Liver (tissue), 3 donors: ENCODE results near the gene P2RY12.

Experiments
- CTCF ChIP-seq: fragments of 150-350 bp; IDR thresholded peaks from 2 replicates; pipeline ENCODE4 v1.5.1; 2017; ENCODE audit warnings: improper control_type of control experiment, low read depth, low read length; ENCODE audit not compliant: missing input control
- HNF4G ChIP-seq: IDR thresholded peaks from 2 replicates; pipeline ENCODE4 v1.6.1; 2016; ENCODE audit warnings: antibody characterized with exemption
- JUND ChIP-seq, 2 donors: IDR thresholded peaks; 2 replicates each; pipeline ENCODE4 v1.6.1; 2016; ENCODE audit warnings: antibody characterized with exemption in 2 of 2
- MAX ChIP-seq: IDR thresholded peaks from 2 replicates; pipeline ENCODE4 v1.6.1; 2016; ENCODE audit warnings: antibody characterized with exemption
- RAD21 ChIP-seq, 2 donors: IDR thresholded peaks; 2 replicates each; pipeline ENCODE4 v1.6.1; 2016; ENCODE audit warnings: antibody characterized with exemption in 2 of 2, mild to moderate bottlenecking in 2 of 2
- RXRA ChIP-seq, 2 donors: IDR thresholded peaks; 2 replicates each; pipeline ENCODE4 v1.6.1; 2017 to 2018; ENCODE audit warnings: antibody characterized with exemption in 2 of 2, mild to moderate bottlenecking in 1 of 2
- SP1 ChIP-seq: IDR thresholded peaks from 2 replicates; pipeline ENCODE4 v1.6.1; 2018; ENCODE audit warnings: antibody characterized with exemption, mild to moderate bottlenecking
- TF ChIP-seq, protein P1 (sequence below): IDR thresholded peaks from 2 replicates; pipeline ENCODE4 v1.6.1; 2016; ENCODE audit warnings: antibody characterized with exemption
- donor health status: healthy.
- donor health status: healthy.

DNA sequence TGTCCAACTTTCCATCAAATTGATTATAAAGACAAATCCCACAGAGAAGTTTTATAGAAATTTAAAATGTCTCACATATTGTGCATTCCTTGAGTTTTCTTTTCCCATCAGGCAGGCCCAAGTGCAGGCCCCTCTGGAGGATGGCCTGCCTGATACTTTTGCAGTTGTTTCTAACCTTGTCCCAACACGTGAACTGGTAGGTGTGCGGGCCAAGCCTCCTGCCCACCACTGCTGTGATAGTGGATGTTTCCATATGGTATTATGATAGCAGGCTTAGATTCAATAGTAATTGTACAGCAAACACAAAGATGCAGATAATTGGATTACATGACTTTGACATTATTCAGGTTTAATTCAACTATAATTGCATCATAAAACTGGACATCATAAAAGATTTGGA, 1.4 kb downstream of the P2RY12 start:
- no peak for TF ChIP-seq HNF4G
- TF ChIP-seq CTCF, result no peak
- TF ChIP-seq RAD21 (IDR thresholded peaks at IDR 0.05), result no peak
- TF ChIP-seq, protein P1, sequence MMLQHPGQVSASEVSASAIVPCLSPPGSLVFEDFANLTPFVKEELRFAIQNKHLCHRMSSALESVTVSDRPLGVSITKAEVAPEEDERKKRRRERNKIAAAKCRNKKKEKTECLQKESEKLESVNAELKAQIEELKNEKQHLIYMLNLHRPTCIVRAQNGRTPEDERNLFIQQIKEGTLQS, result no peak
- no peak for TF ChIP-seq RXRA (IDR thresholded peaks at IDR 0.05)
- TF ChIP-seq JUND (IDR thresholded peaks at IDR 0.05), result no peak
- no peak for TF ChIP-seq MAX
- no peak for TF ChIP-seq SP1
